ENCODE measurements around the gene POLG2. TPM values are rescaled to one million over a fixed set of nuclear protein-coding genes. Genes with fewer than 3 reads are reported as not detected.

POLG2 gene
- total and polyA plus RNA-seq, 10 donors, result 14.5 to 35.3 (median 20.5) TPM

DNA sequence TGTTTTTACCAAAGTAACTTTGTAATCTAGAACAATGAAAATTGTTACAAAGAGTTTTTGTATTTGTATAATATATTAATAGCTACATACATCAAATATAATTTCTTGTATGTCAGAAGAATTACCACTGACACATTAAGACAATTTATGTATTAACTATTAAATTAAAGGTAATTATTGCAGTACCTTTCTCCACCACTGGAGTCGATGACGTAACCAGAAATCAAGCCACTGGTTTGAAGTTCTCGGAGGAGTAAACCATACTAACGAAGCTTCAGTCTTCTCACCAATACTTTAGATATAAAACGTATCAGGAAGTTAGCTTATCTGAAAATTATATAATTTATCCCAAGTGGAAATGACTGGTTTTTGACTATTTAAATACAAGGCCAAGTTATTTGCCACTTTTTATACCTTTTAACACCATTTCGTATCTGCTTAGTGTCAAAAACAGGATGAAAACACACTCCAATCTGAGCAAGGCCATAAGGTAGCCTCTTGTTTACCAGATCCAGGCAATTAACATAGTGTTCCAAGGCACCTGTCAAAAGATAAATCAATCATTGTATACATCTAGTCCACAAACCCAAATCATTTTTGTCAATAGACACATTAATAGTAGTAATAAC is 4.3 kb downstream of the POLG2 start:
- Histone ChIP-seq H3K4me1 (peaks cover 17 to 65% (median 40%) of the 10 kb centered on the region in 6 donors), H3K27ac (no peak overlapping the region), H3K4me3 (no peak overlapping the region), H3K27me3 (replicated peaks in 1 of 7) (no peaks in the 10 kb centered on the region), H3K9me3 (no peaks in the 10 kb centered on the region), H3K36me3 (peaks cover 0 to 62% (median 31%) of the 10 kb centered on the region in 6 donors)
- WGBS, 5 donors, result 51 to 62% (median 60%) methylated on average over 6 of the region's 6 CpGs
- TF ChIP-seq POLR2A (IDR thresholded peaks at IDR 0.05), result no peak
- peak in 10 of 11 experiments; percentile 28 to 68 (median 56) for TF ChIP-seq CTCF (IDR thresholded peaks at IDR 0.05 in 8 of 11, conservative IDR thresholded peaks at IDR 0.05 in 3 of 11)
- DNase-seq, result no peak
- intact Hi-C loops (cut with DNase I; ENCODE audit: low total_unique reads), result no loop called here

DNA sequence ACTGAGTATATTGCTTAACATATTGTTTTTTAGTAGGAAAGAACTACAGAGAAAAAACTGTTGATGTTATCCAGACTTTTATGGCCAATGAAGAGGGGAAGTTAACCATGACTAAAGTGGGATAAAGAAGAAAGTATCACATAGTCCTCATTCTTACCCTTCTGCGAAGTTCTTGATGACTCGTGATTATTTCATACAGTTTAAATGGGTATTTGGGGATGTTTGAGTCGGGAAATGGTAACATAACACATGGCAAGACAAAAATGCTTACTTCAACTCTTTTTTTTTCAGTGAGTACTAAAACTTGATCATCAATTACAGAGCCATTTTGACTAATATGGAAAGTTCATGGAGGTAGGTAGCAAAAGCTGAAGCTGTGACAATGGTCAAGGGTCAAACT is 4.9 kb downstream of the POLG2 start:
- 72 to 95% (median 80%) methylated on average over 3 of the region's 3 CpGs for WGBS, 5 donors
- Histone ChIP-seq H3K27me3 (replicated peaks in 1 of 7) (no peaks in the 10 kb centered on the region), H3K27ac (no peak overlapping the region), H3K4me3 (no peak overlapping the region), H3K36me3 (peaks cover 0 to 66% (median 31%) of the 10 kb centered on the region in 6 donors), H3K9me3 (no peaks in the 10 kb centered on the region), H3K4me1 (peaks cover 12 to 58% (median 34%) of the 10 kb centered on the region in 6 donors)
- no peak for DNase-seq
- no peak for TF ChIP-seq POLR2A (IDR thresholded peaks at IDR 0.05)
- TF ChIP-seq POLR2AphosphoS5 (IDR thresholded peaks at IDR 0.05), result no peak
- no peak for TF ChIP-seq CTCF (IDR thresholded peaks at IDR 0.05 in 8 of 11, conservative IDR thresholded peaks at IDR 0.05 in 3 of 11)
- intact Hi-C loops (cut with DNase I; ENCODE audit: low total_unique reads), result no loop called here

- Histone ChIP-seq H3K4me3 (no peak overlapping the region), H3K27ac (no peak overlapping the region), H3K36me3 (peaks cover 0 to 74% (median 35%) of the 10 kb centered on the region in 6 donors), H3K27me3 (replicated peaks in 1 of 7) (no peaks in the 10 kb centered on the region), H3K4me1 (peaks cover 12 to 54% (median 33%) of the 10 kb centered on the region in 6 donors), H3K9me3 (no peaks in the 10 kb centered on the region)
- WGBS, 5 donors, result 87 to 94% (median 89%) methylated on average over 13 of the region's 13 CpGs
- no peak for TF ChIP-seq POLR2AphosphoS5 (IDR thresholded peaks at IDR 0.05)
- peak; percentile 38 to 81 (median 60) for TF ChIP-seq CTCF (IDR thresholded peaks at IDR 0.05 in 8 of 11, conservative IDR thresholded peaks at IDR 0.05 in 3 of 11)
- intact Hi-C loops (cut with DNase I; ENCODE audit: low total_unique reads), result no loop called here
- no peak for DNase-seq
Measured at GRCh38 chr17:64491034-64491860, 5.6 kb downstream of the POLG2 start.

DNA sequence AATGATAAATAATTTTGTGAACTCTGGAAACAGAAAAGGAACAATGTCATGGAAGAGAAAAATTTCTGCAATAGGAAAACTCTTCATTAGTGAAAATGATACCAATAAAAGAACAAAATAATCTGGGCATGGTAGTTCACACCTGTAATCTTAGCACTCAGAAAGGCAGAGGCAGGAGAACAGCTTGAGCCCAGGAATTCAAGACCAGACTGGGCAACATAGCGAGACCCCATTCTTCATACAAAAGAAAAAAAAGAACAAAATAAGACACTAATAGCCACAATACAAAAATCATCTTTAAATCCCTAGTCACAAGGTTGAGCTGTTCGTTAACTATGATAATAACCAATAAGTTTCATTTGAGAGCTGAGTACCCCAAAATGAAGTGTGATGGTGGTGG is 8.6 kb downstream of the POLG2 start:
- intact Hi-C loops (cut with DNase I; ENCODE audit: low total_unique reads), result no loop called here
- Histone ChIP-seq H3K9me3 (no peaks in the 10 kb centered on the region), H3K27me3 (replicated peaks in 1 of 7) (no peaks in the 10 kb centered on the region), H3K4me1 (peaks cover 0 to 24% (median 6%) of the 10 kb centered on the region in 6 donors), H3K36me3 (peaks cover 0 to 98% (median 50%) of the 10 kb centered on the region in 6 donors), H3K27ac (no peak overlapping the region), H3K4me3 (no peak overlapping the region)
- DNase-seq, result no peak
- 96 to 99% (median 98%) methylated on average over 2 of the region's 2 CpGs for WGBS, 5 donors
- TF ChIP-seq CTCF (IDR thresholded peaks at IDR 0.05 in 8 of 11, conservative IDR thresholded peaks at IDR 0.05 in 3 of 11) (no peak), POLR2AphosphoS5 (IDR thresholded peaks at IDR 0.05) (no peak), POLR2A (IDR thresholded peaks at IDR 0.05) (no peak)
